GM06990 (cell line): Measurements from ENCODE around the gene USP22.
A peak's percentile ranks its signal among the peaks of the same experiment; 100 is the strongest.

Experiments used
- DNase-seq: peaks from one replicate; pipeline ENCODE4 v3.0.0-alpha.2; 2011; ENCODE audit not compliant: insufficient read length; ENCODE audit errors: extremely low read depth
- H3K27me3 ChIP-seq: replicated peaks from 2 replicates; pipeline ENCODE4 v1.6.0; 2011; ENCODE audit warnings: low read length; ENCODE audit not compliant: control insufficient read depth, insufficient read depth
- H3K36me3 ChIP-seq: 2 replicates; pipeline ENCODE4 v1.5.1; 2011; ENCODE audit warnings: low read length; ENCODE audit not compliant: control insufficient read depth, insufficient read depth
- H3K4me3 ChIP-seq: replicated peaks from 2 replicates; pipeline ENCODE4 v1.5.1; 2011; ENCODE audit warnings: low read depth, mild to moderate bottlenecking, control low read depth, low read length
- CTCF ChIP-seq: IDR thresholded peaks from 2 replicates; pipeline ENCODE4 v1.5.1; 2011; ENCODE audit warnings: low read length, control low read depth, mild to moderate bottlenecking, inconsistent platforms; ENCODE audit not compliant: insufficient read depth, poor library complexity, severe bottlenecking

Gene USP22

GRCh38 chr17:21041741-21042457 is 912 bp downstream of the USP22 start:
- H3K4me3 ChIP-seq = peak overlapping the region; percentile 88
- no peaks in the 10 kb centered on the region for H3K27me3 ChIP-seq
- DNase-seq = peak; percentile 72
- peaks cover 2% of the 10 kb centered on the region; the same call in 1 of the 2 replicates for H3K36me3 ChIP-seq
- no peak for TF ChIP-seq CTCF

GRCh38 chr17:21039839-21040575 is 2.8 kb downstream of the USP22 start:
- H3K36me3 ChIP-seq = peaks cover 2% of the 10 kb centered on the region; the same call in 1 of the 2 replicates
- peak; percentile 61 for TF ChIP-seq CTCF
- H3K27me3 ChIP-seq = no peaks in the 10 kb centered on the region
- no peak for DNase-seq
- H3K4me3 ChIP-seq = peak overlapping the region; percentile 88

GRCh38 chr17:21037117-21037803 is 5.6 kb downstream of the USP22 start:
- DNase-seq = no peak
- no peak for TF ChIP-seq CTCF
- peaks cover 2% of the 10 kb centered on the region; the same call in 1 of the 2 replicates for H3K36me3 ChIP-seq
- H3K27me3 ChIP-seq = no peaks in the 10 kb centered on the region
- H3K4me3 ChIP-seq = no peak overlapping the region

DNA sequence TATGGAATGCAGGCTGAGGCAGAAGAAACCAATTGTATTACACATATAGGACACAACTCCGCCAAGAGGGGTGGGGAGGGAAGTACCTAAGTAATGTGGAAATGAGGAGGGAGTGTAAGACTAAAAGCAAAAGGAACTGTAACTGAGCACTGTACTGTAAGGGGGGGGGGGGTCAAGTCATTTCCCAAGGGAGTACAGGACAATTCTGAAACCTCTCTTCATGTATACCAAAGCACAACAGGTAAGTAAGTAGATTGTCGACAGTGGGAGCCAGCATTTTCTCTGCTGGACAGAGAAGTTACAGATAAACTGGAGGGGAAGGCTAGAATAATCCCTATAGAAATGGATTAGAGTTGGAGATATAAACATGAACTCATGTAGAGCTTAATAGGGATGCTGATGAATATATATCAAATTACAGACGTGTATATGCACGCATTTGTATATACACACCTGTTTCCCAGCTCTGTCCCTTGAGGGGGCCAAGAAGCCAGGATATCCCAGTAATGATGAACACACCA is 6.4 kb downstream of the USP22 start:
- H3K27me3 ChIP-seq = no peaks in the 10 kb centered on the region
- H3K36me3 ChIP-seq = peaks cover 2% of the 10 kb centered on the region; the same call in 1 of the 2 replicates
- DNase-seq = no peak
- no peak for TF ChIP-seq CTCF
- no peak overlapping the region for H3K4me3 ChIP-seq

- peak overlapping the region; percentile 51 for H3K4me3 ChIP-seq
- DNase-seq = no peak
- H3K27me3 ChIP-seq = no peaks in the 10 kb centered on the region
- H3K36me3 ChIP-seq = peaks cover 2% of the 10 kb centered on the region; the same call in 1 of the 2 replicates
- no peak for TF ChIP-seq CTCF
Observed at GRCh38 chr17:21035406-21035805, 7.4 kb downstream of the USP22 start.
